Left hindlimb (tissue), 1 donor: ENCODE results near the gene INTS11.

Source experiments
- DNase-seq: peaks from one replicate; pipeline ENCODE4 v3.0.0-alpha.2; 2018

The INTS11 gene

GRCh38 chr1:1284221-1285101 lies 40.0 kb downstream of the INTS11 start:
- no peak for DNase-seq

- DNase-seq = no peak
Measured at GRCh38 chr1:1283821-1284220, 40.6 kb downstream of the INTS11 start.

- DNase-seq = no peak
Measured at GRCh38 chr1:1282998-1283397, 41.5 kb downstream of the INTS11 start.

DNA sequence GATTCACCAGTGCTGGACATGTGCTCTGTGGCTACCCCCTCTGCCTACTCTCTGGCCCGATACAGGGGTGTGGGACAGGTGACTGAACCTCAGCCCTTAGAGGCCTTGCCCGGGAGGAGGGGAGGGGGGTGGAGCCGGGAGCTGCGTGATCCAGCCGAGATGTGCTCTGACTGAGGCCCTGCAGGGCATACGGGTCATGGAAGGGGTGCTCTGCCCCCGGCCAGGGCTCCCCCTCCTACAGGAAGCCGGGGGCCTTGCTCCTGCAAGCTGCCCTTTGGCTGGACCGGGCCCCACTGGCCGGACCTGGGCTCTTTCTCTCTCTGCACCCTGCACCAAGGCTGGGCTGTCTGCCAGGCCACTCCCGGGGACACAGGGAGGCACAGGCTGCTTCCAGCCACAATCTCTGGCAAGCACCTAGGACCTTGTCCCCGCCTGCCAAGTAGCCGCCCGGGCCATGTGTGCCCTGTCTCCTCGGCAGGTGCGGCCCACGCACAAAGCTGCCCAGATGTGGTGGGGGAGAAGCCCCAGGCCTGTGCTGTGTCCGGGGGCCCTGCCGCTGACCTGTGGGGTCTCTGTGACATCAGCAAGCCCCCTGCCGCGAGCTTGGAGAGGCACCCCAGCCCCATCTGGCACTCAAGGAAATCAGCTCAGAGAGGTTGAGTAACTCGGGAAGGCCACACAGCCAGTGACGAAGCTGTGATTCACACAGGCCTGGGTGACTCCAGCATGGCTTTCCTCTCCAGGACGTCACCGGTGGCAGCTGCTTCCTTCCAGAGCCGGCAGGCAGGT lies 42.7 kb downstream of the INTS11 start:
- no peak for DNase-seq

- no peak for DNase-seq
Measured at GRCh38 chr1:1280782-1281481, 43.5 kb downstream of the INTS11 start.

GRCh38 chr1:1279028-1279427 lies 45.4 kb downstream of the INTS11 start:
- no peak for DNase-seq

DNA sequence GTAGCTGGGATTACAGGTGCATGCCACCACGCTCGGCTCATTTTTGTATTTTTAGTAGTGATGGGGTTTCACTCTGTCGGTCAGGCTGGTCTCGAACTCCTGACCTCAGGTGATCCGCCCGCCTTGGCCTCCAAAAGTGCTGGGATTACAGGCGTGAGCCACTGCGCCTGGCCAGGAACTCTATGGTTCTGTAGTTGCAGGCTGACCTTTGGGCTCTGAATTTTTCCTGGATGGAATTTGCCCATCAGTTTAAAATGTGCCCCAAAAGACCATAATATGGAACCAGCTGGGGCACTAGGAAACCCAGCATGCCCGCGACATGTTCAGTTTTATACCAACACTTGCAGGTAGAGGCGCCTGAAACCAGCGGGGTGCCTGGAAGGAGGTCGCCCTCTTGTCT lies 45.8 kb downstream of the INTS11 start:
- DNase-seq = no peak

DNA sequence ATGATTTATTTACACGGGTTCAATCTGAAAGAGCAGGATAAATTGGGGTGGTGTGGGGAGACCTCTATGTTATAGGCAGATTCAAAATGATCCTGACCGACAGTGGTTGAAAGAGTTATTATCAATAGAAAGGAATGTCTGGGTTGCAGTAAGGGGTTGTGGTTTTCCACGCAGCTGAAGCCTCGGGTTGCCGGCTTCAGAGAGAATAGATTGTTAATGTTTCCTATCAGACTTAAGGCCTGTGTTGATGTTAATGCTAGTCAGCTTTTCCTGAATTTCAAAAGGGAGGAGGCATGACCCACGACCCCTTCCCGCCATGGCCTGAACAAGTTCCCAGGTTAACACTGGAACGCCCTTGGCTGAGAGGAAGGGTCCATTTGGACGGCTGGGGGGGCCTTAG lies 48.6 kb downstream of the INTS11 start:
- DNase-seq = no peak

GRCh38 chr1:1274931-1275431 lies 49.5 kb downstream of the INTS11 start:
- no peak for DNase-seq

GRCh38 chr1:1274299-1274930 lies 50.0 kb downstream of the INTS11 start:
- DNase-seq = no peak

- peak; percentile 95 for DNase-seq
Measured at GRCh38 chr1:1273512-1274298, 50.8 kb downstream of the INTS11 start, which contains the start of gene UBE2J2. UBE2J2 (minus strand) TSS chr1:1273854; CDS start chr1:1267992, 5,862 bp downstream.

GRCh38 chr1:1273209-1273511 lies 51.3 kb downstream of the INTS11 start:
- no peak for DNase-seq

DNA sequence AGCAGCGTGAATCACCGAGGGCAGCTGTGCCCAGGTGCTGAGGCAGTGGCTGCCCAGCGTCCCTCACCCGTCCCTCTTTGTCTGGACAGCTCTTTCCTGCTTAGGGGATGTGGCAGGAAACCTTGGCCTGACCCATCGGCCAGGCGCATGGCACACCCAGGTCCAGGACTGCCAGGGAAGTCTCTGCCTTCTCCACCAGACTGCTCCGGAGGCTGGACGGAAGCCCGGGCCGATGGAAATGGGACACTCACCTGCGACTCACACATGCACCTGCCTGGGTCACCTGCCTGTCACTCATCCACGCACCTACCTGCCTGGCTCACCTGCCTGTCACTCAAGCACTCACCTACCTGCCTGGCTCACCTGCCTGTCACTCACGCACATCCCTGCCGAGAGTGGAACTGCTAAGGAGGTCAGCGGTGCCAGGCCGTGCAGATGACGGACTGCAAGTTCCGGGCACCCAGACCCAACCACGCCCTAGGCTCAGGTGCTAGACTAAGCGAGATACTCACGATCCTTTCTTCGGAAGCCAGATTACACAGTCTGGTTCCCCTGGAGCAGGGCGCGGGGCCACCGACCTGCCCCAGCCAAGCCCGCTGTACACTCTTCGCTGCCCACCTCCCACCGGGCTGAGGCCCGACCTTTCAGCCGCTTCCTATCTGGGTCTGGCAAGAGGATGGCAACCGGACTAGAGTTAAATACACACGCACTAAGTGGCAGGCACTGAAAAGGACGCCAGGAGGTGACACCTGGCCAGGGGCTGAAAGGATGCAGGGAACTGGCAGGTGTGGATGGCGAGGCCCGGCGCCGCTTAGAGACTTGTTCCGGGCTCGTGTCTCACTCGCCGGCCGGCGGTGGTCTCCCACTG lies 51.9 kb downstream of the INTS11 start:
- no peak for DNase-seq

DNA sequence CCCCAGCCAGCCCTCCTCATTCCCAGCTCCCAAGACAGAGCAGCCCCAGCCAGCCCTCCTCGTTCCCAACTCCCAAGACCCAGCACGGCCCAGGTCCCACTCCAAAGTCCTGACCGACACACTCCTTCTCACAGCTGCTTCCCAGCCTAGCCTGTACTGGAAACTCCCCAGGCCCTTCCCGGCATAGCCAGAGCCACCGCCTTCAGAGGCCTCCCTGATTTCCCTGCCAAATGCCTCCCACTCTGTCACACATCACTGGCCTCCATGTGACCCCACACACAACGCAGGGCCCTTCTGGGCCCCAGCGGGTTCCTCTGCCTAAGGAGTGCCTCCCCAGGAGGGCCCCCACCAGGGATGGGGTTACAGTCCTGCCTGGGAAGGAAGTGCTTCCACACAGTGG lies 53.6 kb downstream of the INTS11 start:
- DNase-seq = no peak

- DNase-seq = no peak
Measured at GRCh38 chr1:1268284-1268682, 56.2 kb downstream of the INTS11 start.

- no peak for DNase-seq
Measured at GRCh38 chr1:1267488-1268283, 56.8 kb downstream of the INTS11 start.

- no peak for DNase-seq
Measured at GRCh38 chr1:1264868-1265272, 59.6 kb downstream of the INTS11 start.

DNA sequence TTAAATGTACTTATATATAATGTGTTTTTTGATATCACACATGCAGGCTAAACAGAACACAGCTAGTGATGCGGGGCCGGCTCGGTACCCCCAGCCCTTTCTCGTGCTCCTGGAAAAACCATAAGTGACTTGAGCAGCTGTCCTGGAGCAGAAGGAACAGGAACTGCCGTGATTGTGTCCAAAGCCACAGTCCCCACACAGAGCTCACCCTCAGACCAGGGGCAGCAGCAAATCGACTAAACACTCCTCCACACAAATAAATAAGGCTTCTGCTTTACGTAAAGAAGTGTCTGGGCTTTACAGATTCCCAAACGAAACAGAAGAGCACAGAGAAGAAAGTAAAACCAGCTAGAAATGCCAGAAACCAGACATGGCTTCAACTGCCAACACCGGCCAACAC lies 60.4 kb downstream of the INTS11 start:
- DNase-seq = no peak

DNA sequence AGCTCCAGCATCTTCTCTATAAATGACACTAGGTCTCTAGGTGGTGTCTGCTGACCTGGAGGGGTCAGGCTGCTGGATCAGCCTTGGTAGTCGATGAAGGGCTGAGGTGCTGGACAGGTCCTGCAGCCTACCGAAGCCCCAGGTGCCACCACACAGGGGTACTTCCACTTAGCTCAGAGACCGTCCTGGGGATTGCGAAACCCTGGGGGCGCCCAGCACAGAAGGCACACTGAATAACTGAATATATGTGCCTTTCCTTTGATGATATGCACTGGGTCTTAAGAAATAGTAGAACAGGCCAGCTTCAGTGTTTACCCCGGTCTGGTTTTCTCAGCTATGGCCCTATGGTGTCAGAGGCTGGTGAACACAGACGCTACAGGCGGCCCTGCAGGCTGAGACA lies 61.7 kb downstream of the INTS11 start:
- no peak for DNase-seq

DNA sequence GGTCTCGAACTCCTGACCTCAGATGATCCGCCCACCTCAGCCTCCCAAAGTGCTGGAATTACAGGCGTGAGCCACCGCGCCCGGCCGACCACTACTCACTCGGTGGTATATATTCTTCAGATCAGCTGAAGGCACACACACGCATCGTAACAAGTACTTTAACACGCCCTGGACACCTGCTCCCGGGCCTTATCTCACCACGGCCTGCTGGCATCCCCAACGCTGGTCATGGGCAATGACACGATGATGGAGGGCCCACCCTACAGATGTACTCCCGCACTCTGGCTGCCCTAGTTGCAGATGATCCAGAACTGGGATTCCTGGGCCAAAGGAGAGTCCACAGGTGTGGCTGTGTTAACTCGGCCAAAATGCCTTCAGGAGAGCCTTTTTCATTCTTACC lies 62.4 kb downstream of the INTS11 start:
- no peak for DNase-seq
